MG63 (cell line): Measurements from ENCODE around the gene NPPB. TPM values are rescaled to one million over a fixed set of nuclear protein-coding genes. Genes with fewer than 3 reads are reported as not detected.
A peak's percentile ranks its signal among the peaks of the same experiment; 100 is the strongest.

Source experiments
- DNase-seq: peaks from one replicate; pipeline ENCODE4 v3.0.0-alpha.2; 2020
- H3K27me3 ChIP-seq: fragments of 250-450 bp; sonication (Bioruptor Pico); 2 replicates; pipeline ENCODE4 v1.5.1; 2020; ENCODE audit warnings: mild to moderate bottlenecking, moderate library complexity
- H3K36me3 ChIP-seq: fragments of 250-450 bp; sonication (Bioruptor Pico); 2 replicates; pipeline ENCODE4 v1.5.1; 2020; ENCODE audit warnings: mild to moderate bottlenecking, moderate library complexity
- H3K4me3 ChIP-seq: fragments of 250-450 bp; sonication (Bioruptor Pico); 2 replicates; pipeline ENCODE4 v1.5.1; 2020; ENCODE audit warnings: mild to moderate bottlenecking, moderate library complexity
- H3K9me3 ChIP-seq: fragments of 250-450 bp; sonication (Bioruptor Pico); 2 replicates; pipeline ENCODE4 v1.5.1; 2020; ENCODE audit warnings: mild to moderate bottlenecking, moderate library complexity
- total RNA-seq: library from RNA; depleted of rRNA; stranded (reverse); fragments of >200 nt; shearing (Covaris generic); gene quantifications from 2 replicates; pipeline ENCODE4 v1.2.3, GENCODE V29; 2014; ENCODE audit warnings: low replicate concordance

NPPB gene
- total RNA-seq, 1 experiment from 2014 or later: not detected

- H3K9me3 ChIP-seq: no peaks in the 10 kb centered on the region
- H3K27me3 ChIP-seq: no peaks in the 10 kb centered on the region
- H3K36me3 ChIP-seq: no peaks in the 10 kb centered on the region; the same call in 1 of the 2 replicates
- H3K4me3 ChIP-seq: no peak within 1 kb of the TSS
- DNase-seq: no peak
Observed at GRCh38 chr1:11847667-11848372, 10.9 kb downstream of the NPPB start, which contains the start of gene NPPA. Gene NPPA, minus strand, starts transcription at chr1:11847783. Its CDS starts 99 bp downstream, at chr1:11847684.

DNA sequence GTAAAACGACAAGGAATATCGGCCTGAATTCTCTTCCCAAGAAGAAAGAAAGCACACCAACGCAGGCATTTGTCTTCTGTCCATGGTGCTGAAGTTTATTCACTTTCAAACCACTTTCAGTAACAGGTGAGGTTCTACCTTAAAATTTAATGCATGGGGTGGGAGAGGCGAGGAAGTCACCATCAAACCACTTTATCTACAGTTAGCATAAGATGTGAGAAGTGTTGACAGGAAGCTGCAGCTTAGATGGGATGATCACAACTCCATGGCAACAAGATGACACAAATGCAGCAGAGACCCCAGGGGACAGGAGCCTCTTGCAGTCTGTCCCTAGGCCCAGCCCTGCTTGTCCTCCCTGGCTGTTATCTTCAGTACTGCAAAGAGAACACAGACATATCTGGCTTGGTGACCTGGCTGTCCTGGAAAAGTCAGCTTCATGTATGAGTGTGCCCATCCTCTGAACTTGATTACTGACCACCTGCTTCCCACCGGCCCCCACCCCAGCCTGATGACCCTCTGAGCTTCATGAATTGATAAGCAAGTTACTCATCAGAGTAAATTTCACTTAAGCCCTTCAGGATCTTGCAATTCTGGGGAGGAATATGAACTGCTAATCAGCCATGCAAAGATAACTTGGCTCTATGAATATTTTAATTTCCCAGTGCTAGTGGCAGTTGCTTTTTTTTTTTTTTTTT is 13.0 kb downstream of the NPPB start:
- Histone ChIP-seq H3K36me3 (peaks cover 2% of the 10 kb centered on the region; the same call in 1 of the 2 replicates), H3K4me3 (no peak overlapping the region), H3K9me3 (no peaks in the 10 kb centered on the region), H3K27me3 (no peaks in the 10 kb centered on the region)
- no peak for DNase-seq

DNA sequence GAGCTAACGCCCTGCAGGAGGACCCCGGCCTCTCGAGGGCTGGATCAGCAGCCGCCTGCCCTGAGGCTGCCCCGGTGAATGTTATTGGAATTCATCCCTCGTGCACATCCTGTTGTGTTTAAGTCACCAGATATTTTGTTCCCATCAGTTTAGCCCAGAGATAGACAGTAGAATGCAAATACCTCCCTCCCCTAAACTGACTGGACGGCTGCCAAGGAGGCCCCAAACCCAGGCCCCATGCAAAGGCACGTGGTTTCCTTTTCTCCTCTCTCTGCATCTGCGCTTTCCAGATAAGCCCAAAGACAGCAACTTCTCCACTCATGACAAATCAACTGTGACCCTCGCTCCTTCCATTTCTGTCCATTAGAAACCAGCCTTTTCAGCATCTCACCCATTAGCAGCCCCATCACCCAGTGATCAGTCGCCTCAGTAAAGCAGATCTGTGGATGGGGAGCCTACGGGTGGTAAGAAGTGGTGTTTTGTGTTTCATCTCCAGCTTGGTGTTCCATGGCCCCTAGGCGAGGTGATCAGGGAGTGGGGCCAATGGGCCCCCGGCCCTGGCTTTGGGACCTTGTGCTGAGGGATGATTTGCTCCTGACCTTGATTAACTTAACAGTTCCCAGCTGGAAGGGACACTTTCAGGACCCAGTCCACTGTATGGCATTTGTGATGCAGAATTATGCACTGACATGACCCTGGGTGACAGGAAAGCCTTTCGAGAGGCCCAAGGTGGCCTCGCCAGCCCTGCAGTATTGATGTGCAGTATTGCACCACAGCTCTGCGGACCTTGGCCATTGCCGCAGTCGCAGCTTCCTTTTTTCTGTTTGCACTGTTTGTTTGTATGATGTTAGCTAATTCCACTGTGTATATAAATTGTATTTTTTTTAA is 16.3 kb downstream of the NPPB start:
- no peak overlapping the region for H3K4me3 ChIP-seq
- H3K36me3 ChIP-seq: peaks cover 29% of the 10 kb centered on the region
- no peak for DNase-seq
- no peaks in the 10 kb centered on the region for H3K9me3 ChIP-seq
- no peaks in the 10 kb centered on the region for H3K27me3 ChIP-seq

DNA sequence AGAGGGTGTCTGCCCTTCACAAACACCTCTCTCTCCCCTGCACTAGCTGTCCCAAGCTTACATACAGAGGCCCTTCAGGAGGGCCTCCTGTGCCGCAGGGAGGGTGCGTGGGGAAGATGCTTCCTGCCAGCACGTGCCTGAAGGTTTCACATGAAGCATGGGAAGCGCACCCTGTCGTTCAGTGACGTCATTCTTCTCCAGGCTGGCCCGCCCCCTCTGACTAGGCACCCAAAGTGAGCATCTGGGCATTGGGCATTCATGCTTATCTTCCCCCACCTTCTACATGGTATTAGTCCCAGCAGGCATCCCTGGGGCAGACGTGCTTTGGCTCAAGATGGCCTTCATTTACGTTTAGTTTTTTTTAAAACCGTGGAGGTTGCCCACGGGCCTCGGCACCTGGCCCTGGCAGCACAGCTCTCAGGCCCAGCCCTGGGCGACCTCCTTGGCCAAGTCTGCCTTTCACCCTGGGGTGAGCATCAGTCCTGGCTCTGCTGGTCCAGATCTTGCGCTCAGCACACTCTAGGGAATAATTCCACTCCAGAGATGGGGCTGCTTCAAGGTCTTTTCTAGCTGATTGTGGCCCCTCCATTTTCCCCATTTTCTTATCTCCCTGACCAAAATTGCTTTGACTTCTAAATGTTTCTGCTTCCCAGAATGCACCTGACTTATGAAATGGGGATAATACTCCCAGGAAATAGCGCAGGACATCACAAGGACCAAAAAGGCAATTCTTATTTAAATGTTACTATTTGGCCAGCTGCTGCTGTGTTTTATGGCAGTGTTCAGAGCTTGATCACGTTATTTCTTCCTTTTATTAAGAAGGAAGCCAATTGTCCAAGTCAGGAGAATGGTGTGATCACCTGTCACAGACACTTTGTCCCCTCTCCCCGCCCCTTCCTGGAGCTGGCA is 17.2 kb downstream of the NPPB start:
- DNase-seq: no peak
- no peak overlapping the region for H3K4me3 ChIP-seq
- H3K36me3 ChIP-seq: peaks cover 29% of the 10 kb centered on the region
- no peaks in the 10 kb centered on the region for H3K9me3 ChIP-seq
- H3K27me3 ChIP-seq: no peaks in the 10 kb centered on the region

DNA sequence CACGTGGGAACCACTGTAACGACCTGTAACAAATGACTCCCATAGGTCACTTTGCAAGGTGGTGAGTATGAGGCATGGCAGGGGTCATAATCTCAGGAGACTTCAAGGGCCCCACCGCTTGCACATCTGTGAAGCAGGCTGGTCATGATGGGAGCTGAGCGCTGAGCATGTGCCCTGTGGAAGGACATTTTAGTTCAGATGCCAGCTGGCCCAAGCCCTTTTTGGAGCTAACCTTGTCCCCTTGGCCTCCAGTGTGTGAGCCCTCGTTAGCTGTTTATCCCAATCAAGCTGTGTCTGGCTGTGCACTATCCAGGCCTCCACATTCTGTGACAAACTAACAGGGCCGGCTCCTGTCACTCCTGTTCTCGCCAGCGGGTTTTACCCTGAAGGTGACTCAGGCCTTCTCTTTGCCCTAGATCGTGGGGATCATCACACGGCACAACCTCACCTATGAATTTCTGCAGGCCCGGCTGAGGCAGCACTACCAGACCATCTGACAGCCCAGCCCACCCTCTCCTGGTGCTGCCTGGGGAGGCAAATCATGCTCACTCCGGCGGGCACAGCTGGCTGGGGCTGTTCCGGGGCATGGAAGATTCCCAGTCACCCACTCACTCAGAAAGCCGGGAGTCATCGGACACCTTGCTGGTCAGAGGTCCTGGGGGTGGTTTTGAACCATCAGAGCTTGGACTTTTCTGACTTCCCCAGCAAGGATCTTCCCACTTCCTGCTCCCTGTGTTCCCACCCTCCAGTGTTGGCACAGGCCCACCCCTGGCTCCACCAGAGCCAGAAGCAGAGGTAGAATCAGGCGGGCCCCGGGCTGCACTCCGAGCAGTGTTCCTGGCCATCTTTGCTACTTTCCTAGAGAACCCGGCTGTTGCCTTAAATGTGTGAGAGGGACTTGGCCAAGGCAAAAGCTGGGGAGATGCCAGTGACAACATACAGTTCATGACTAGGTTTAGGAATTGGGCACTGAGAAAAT is 18.7 kb downstream of the NPPB start:
- peaks cover 29% of the 10 kb centered on the region for H3K36me3 ChIP-seq
- DNase-seq: no peak

GRCh38 chr1:11838349-11839272 is 20.1 kb downstream of the NPPB start:
- H3K36me3 ChIP-seq: peaks cover 31% of the 10 kb centered on the region
- peak; percentile 55 for DNase-seq
- H3K4me3 ChIP-seq: no peak overlapping the region
- no peaks in the 10 kb centered on the region for H3K27me3 ChIP-seq
- H3K9me3 ChIP-seq: no peaks in the 10 kb centered on the region

More for the DNA sequence above, 18.7 kb downstream of the NPPB start:
- no peaks in the 10 kb centered on the region for H3K9me3 ChIP-seq
- H3K4me3 ChIP-seq: no peak overlapping the region
- no peaks in the 10 kb centered on the region for H3K27me3 ChIP-seq

GRCh38 chr1:11837767-11838348 is 20.9 kb downstream of the NPPB start:
- DNase-seq: no peak
- H3K27me3 ChIP-seq: no peaks in the 10 kb centered on the region
- H3K4me3 ChIP-seq: no peak overlapping the region
- no peaks in the 10 kb centered on the region for H3K9me3 ChIP-seq
- peaks cover 35% of the 10 kb centered on the region for H3K36me3 ChIP-seq

DNA sequence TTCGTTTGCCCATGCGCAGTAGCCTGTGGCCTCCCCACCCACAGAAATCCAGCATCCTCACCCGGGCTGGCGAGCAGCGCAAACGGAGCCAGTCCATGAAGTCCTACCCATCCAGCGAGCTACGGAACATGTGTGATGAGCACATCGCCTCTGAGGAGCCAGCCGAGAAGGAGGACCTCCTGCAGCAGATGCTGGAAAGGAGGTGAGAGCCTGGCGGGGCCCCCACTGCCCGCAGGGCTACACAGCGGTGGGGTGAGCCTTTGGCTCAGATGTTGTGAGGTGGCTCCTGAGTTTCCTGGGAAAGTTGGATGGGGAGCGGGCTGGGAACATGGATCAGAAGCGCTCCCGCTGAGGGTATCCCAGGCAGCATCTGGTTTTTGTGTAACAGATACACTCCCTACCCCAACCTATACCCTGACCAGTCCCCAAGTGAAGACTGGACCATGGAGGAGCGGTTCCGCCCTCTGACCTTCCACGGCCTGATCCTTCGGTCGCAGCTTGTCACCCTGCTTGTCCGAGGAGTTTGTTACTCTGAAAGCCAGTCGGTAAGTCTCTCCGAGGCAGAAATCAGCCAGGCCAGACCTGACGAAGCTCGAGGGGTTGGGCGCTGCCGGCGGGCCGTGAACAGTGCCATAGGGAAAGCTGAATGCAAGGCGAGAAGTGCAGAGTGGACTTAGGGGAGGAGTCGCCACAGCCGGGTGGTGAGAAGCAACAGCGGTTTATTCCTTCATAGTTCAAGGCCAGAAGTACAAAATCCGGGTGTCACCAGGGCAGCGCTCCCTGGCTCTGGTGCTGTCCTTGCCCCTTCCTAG is 21.6 kb downstream of the NPPB start:
- Histone ChIP-seq H3K9me3 (no peaks in the 10 kb centered on the region), H3K4me3 (no peak overlapping the region), H3K36me3 (peaks cover 35% of the 10 kb centered on the region), H3K27me3 (no peaks in the 10 kb centered on the region)
- DNase-seq: no peak

- Histone ChIP-seq H3K36me3 (peaks cover 34% of the 10 kb centered on the region), H3K27me3 (no peaks in the 10 kb centered on the region), H3K4me3 (no peak overlapping the region), H3K9me3 (no peaks in the 10 kb centered on the region)
- DNase-seq: no peak
Observed at GRCh38 chr1:11835441-11836225, 23.1 kb downstream of the NPPB start.

DNA sequence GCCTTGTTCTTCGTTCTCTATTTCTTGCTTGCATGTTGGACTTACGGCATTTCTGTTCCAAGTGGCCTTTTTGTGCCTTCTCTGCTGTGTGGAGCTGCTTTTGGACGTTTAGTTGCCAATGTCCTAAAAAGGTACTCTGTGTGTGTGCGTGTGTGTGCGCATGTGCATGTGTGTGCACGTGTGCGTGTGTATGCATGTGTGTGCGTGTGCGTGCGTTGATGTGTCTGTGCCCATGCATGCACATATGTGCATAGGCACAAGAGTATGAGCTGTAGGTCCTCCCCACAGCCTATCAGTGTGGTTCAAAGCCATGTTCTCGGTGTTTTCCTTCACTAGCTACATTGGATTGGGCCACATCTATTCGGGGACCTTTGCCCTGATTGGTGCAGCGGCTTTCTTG is 24.8 kb downstream of the NPPB start:
- no peak for DNase-seq
- peaks cover 28% of the 10 kb centered on the region for H3K36me3 ChIP-seq
- H3K9me3 ChIP-seq: no peaks in the 10 kb centered on the region
- no peaks in the 10 kb centered on the region for H3K27me3 ChIP-seq
- no peak overlapping the region for H3K4me3 ChIP-seq

GRCh38 chr1:11833497-11833896 is 25.2 kb downstream of the NPPB start:
- no peak for DNase-seq

GRCh38 chr1:11831945-11832725 is 26.6 kb downstream of the NPPB start:
- Histone ChIP-seq H3K36me3 (peaks cover 26% of the 10 kb centered on the region), H3K9me3 (no peaks in the 10 kb centered on the region), H3K27me3 (no peaks in the 10 kb centered on the region), H3K4me3 (no peak overlapping the region)
- no peak for DNase-seq

More at GRCh38 chr1:11833497-11833896, 25.2 kb downstream of the NPPB start:
- Histone ChIP-seq H3K27me3 (no peaks in the 10 kb centered on the region), H3K4me3 (no peak overlapping the region), H3K9me3 (no peaks in the 10 kb centered on the region), H3K36me3 (peaks cover 28% of the 10 kb centered on the region)
